Activated naive CD8-positive, alpha-beta T cell treated with anti-CD3 and anti-CD28 coated beads for 36 hours (primary cell): Measurements from ENCODE around the gene DRD4. TPM values are rescaled to one million over a fixed set of nuclear protein-coding genes. Genes with fewer than 3 reads are reported as not detected.

ENCODE experiments used
- DNase-seq: peaks from one replicate; pipeline ENCODE4 v3.0.0; 2021
- H3K27ac Mint-ChIP-seq: one replicate; pipeline ENCODE4 v1.8.0; 2022; ENCODE audit warnings: mild to moderate bottlenecking, moderate library complexity, mixed read lengths
- H3K27me3 Mint-ChIP-seq: one replicate; pipeline ENCODE4 v1.8.0; 2022; ENCODE audit warnings: mild to moderate bottlenecking, mixed read lengths
- H3K36me3 Mint-ChIP-seq: one replicate; pipeline ENCODE4 v1.8.0; 2021; ENCODE audit warnings: mild to moderate bottlenecking, mixed read lengths
- H3K4me1 Mint-ChIP-seq: one replicate; pipeline ENCODE4 v1.8.0; 2021; ENCODE audit warnings: mixed read lengths
- H3K4me3 Mint-ChIP-seq: one replicate; pipeline ENCODE4 v1.8.0; 2022; ENCODE audit warnings: mild to moderate bottlenecking, moderate library complexity, mixed read lengths
- H3K9me3 Mint-ChIP-seq: one replicate; pipeline ENCODE4 v1.8.0; 2022; ENCODE audit warnings: mixed read lengths
- total RNA-seq, 2 experiments: library from RNA; stranded (reverse); gene quantifications; one replicate each; pipeline ENCODE4 v1.2.3, GENCODE V29; 2021

Gene DRD4
- total RNA-seq, 2 experiments from 2014 or later: 0.26 to 0.37 TPM

DNA sequence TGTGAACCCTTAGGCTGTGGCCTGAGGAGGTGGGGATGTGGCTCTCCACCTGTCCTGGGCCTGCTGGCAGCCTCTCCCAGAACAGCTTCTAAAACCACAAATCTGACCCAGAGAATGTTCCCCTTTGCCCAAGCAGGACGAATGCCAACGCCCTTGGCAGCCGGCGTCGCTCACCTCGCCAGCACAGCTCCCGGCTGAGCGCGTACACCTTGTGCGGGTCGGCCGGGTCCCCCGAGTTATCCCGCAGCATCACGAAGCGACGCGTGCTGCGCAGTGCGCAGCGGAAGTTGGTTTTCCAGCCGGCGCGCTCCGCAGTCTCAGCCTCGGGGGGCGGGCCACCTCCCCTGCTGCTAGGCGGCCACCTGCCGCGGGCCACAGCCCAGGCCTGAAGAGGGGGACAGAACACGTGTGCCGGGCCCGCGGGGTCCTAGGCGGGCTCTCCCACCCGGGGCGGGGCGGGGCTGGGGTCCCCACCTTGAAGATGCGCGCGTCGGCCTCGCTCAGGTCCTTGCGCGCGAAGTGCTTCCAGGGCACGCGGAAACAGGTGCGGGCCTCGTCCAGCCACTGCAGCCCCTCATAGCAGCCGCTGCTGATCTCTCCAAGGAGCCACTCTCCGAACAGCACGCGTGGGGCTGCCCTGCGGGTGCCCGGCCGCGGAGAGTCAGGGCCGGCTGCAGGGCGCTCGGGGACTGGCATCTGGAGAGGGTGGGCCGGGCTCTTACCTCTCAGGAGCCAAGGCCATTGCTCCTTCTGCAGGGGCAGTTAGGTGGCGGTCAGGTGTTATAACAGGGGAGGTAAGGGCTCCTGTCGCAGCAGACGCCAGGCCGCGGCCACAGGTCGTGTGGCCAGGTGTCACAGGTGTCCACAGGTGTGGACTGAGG, 22.2 kb upstream of the DRD4 start:
- peak overlapping the region; percentile 94 for H3K27ac Mint-ChIP-seq
- no peak for DNase-seq
- H3K9me3 Mint-ChIP-seq: no peaks in the 10 kb centered on the region
- H3K27me3 Mint-ChIP-seq: no peaks in the 10 kb centered on the region
- H3K4me3 Mint-ChIP-seq: peak overlapping the region; percentile 85
- peaks cover 10% of the 10 kb centered on the region for H3K4me1 Mint-ChIP-seq
- peaks cover 14% of the 10 kb centered on the region for H3K36me3 Mint-ChIP-seq

DNA sequence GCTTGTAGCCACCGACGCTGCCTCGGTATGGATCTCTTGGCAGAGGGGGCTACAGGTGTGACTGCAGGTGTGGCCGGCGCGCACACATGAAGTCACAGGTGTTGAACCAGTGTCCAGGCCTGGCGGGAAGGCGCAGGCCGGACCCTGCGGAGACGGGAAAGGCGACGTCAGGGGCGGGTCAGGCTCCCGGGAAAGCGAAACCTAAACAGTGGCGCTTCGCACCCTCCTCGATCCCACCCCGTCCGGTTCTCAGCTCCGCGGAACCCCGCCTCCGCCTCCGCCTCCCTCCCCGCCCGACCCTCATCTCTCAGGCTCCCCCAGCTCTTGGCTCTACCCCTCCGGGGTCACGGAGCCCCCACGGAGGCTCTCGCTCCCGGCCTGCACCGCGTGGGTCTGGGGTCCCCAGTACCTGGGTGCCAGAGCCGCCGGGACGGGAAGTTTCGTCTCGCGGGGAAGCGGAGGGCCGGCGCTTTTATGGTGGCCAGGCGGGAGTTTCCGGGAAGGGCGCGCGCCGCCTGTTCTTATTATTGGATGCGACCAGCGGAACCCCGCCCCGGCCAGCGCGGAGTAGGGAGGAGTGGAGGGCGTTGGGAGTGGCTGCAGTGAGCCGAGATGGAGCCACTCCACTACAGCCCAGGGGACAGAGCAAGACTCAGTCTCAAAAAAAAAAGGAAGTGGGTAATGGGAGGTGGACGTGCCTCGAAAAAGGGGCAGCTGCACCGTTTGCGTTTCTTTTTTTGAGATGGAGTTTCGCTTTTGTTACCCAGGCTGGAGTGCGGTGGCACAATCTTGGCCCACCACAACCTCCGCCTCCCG, 21.4 kb upstream of the DRD4 start, which contains the start of gene IRF7:
Gene IRF7, minus strand, starts transcription at position 447 of the 816 bp plus-strand sequence. CDS start 586 bp downstream, outside the sequence.
- Mint-ChIP-seq H3K4me3 (peak within 1 kb of the TSS; percentile 85), H3K36me3 (peaks cover 13% of the 10 kb centered on the region), H3K4me1 (peaks cover 10% of the 10 kb centered on the region), H3K27ac (peak within 1 kb of the TSS; percentile 94), H3K9me3 (no peaks in the 10 kb centered on the region), H3K27me3 (no peaks in the 10 kb centered on the region)
- peak; percentile 87 for DNase-seq

DNA sequence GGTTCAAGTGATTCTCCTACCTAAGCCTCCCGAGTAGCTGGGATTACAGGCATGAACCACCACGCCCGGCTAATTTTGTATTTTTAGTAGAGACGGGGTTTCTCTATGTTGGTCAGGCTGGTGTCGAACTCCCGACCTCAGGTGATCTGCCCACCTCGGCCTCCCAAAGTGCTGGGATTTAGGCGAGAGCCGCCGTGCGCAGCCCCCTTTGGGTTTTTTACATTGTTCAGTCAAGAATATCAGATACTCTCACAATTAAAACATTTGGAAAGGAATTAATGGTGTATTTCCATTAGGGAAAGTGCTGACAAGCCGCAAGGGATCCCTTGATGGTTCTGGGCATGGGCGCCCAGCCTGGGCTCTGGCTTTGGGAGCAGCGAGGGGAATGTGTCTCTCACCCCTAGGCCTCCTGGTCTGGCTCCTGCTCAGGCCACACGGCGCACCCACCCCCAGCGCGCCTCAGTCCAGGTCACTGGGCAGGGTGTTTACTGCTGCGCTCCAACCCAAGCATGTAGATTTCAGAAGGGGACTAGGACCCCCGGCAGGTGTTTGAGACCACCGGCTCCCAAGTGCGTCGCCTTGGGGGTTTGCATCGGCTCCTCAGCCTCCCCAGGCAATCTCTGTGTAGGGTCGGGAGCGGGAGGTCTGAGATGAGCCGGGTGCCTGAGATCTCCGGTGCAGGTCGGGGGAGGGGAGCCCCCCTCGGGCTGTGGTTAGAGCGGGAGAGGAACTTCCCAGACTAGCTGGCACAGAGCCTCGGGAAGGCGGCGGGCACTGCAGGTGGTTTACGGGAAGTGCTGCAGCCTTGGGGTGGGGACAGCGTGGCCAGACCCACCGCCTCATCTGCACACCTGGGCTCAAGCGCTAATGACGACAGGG, 20.5 kb upstream of the DRD4 start:
- Mint-ChIP-seq H3K4me1 (peaks cover 10% of the 10 kb centered on the region), H3K27ac (peak overlapping the region; percentile 94), H3K9me3 (no peaks in the 10 kb centered on the region), H3K36me3 (peaks cover 10% of the 10 kb centered on the region), H3K4me3 (peak overlapping the region; percentile 85), H3K27me3 (no peaks in the 10 kb centered on the region)
- DNase-seq: no peak

DNA sequence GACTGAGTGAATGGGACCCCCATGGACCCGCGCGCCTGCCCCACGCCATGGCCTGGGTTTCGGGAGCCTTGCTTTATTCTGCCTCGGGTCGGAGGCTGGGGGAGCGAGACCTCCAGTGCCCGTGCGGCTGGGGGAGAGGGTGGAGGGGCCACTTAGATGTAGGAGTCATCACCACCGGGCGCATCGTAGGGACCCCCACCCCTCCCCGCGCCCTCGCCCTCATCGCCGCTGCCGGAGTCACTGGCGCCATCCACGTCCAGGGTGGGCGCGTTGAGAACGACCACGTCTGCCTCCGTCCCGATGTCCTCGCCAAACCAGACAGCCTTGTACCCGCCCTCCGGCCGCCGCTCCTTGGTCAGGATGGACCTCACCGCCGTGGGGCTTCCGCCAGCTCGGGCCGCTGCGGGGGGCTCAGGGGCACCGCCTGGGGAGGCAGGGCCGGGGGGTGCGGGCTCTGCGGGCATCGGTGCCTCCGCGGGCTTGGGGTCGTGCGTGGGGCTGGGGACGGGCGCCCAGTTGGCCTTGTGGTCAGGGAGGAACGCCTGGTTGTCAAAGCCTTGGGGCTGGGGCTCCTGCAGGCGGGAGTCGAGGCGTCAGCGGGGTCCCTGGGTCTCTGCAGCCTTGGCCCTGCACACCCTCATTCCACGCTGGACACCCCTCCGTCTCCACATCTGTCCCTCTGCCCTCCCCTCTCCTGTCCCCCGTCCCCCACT, 19.7 kb upstream of the DRD4 start:
- no peak for DNase-seq
- H3K27me3 Mint-ChIP-seq: no peaks in the 10 kb centered on the region
- peaks cover 10% of the 10 kb centered on the region for H3K36me3 Mint-ChIP-seq
- H3K27ac Mint-ChIP-seq: no peak overlapping the region
- peaks cover 10% of the 10 kb centered on the region for H3K4me1 Mint-ChIP-seq
- H3K4me3 Mint-ChIP-seq: no peak overlapping the region
- no peaks in the 10 kb centered on the region for H3K9me3 Mint-ChIP-seq

DNA sequence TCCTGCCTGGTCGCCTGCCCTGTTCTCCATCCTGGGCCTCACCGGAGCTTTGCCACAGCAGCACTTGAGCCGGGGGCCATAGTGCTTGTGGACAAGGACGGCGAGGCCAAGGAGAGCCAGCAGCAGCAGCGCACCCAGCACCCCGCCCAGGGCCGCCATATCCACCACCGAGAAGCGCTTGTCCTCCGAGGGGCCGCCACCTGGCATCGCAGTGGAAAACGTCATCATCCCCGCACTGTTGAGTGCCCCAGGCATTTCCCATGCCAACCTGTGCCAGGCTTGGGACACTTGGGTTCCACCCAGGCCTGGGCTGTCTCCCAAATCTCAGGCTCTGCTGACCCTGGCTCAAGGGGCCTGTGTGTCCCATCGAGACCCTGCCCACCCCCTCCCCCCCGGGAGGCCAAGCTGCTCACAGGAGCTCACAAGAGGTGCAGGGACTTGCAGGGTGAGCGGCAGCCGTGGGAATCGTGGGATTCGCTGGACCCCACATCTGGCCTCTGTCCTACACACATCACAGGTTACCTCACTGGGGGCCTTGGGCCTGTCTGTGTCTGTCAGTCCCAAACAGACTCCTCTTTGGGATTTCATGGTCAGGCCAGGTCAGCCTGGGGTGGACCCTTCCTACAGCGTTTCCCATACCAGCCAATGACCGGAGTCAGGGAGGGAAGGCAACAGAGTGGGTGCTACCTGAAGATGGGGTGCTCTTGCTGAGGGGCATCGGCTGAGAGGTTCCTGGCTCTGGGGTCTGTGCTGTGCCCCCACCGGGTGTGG, 19.0 kb upstream of the DRD4 start:
- peaks cover 10% of the 10 kb centered on the region for H3K36me3 Mint-ChIP-seq
- H3K4me1 Mint-ChIP-seq: peaks cover 10% of the 10 kb centered on the region
- H3K4me3 Mint-ChIP-seq: no peak overlapping the region
- no peaks in the 10 kb centered on the region for H3K27me3 Mint-ChIP-seq
- no peak for DNase-seq
- no peaks in the 10 kb centered on the region for H3K9me3 Mint-ChIP-seq
- no peak overlapping the region for H3K27ac Mint-ChIP-seq

DNA sequence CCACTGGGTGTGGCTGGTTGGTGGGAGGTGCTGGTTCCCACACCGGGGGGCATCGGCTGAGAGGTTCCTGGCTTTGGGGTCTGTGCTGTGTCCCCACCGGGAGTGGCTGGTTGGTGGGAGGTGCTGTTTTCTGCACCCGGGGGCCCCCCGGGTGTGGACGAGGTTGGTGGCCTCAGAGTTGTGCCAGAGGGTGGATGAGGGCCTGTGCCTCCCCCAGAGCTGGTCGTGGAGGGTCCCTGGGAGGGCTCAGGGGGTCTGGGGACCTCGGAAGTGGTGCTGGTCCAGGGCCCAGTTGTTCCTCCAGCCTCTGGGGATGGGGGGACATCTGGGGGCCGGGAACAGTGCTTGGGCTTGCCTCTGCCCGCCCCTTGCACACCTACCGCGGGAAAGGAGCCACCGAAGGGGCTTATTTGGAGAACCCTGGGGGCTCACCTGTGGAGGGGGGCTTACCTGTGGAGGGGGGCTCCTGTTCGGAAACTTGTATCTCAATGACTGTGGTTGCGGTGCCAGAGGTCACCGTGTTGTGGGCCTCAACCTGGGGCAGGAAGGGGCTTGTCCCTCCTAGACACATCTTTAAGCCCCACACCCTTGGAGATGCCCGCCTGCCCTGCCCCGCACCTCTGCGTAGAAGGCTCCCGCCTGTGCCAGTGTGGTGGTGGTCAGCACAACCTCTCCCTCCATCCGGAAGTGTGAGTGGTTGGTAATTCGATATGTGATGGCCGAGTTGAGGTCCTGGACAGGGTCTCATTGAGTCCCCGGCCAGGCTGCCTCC, 18.0 kb upstream of the DRD4 start:
- H3K36me3 Mint-ChIP-seq: peaks cover 10% of the 10 kb centered on the region
- H3K9me3 Mint-ChIP-seq: no peaks in the 10 kb centered on the region
- H3K27ac Mint-ChIP-seq: no peak overlapping the region
- H3K4me1 Mint-ChIP-seq: peaks cover 7% of the 10 kb centered on the region
- DNase-seq: no peak
- H3K4me3 Mint-ChIP-seq: no peak overlapping the region
- H3K27me3 Mint-ChIP-seq: no peaks in the 10 kb centered on the region

DNA sequence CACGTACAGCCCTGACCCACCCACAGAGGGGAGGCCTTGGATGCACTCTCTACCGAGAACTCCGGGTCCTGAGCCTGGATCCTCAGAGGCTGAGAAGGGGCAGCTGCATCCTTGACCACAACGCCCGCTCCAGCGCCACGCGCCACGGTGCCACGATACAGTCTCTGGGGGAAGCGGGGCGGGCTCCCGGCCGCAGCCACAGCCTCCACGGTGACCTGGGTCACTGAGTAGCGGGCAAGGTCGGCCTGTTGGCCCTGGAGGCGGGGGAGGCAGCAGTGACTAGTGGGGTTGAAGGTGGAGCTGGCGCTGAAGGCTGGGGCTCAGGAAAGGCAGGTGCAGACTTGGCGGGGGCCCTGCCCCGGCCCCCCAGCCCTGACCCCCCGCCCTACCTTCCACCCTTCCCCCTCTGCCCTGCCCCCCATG, 17.4 kb upstream of the DRD4 start:
- H3K9me3 Mint-ChIP-seq: no peaks in the 10 kb centered on the region
- no peak overlapping the region for H3K4me3 Mint-ChIP-seq
- no peak overlapping the region for H3K27ac Mint-ChIP-seq
- peaks cover 2% of the 10 kb centered on the region for H3K4me1 Mint-ChIP-seq
- no peaks in the 10 kb centered on the region for H3K27me3 Mint-ChIP-seq
- DNase-seq: no peak
- H3K36me3 Mint-ChIP-seq: peaks cover 4% of the 10 kb centered on the region

DNA sequence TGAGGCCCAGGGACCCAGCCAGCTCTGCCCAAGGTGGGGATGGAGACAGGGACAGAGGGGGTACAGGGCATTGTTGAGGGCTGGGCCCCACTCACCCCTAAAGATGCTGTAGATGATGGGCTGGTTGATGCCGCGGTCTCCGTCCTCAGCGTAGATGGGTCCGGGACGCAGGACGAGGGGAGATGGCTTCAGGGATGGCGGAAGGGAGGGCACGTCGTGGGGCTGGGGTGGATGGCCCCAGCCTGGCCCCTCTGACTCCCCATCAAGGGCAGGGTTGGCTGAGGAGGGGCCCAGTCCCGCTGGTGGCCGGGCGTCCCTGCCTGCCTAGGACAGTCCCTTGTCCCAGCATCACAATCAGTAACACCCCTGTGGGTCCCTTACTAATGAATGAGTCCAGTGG, 16.9 kb upstream of the DRD4 start:
- DNase-seq: no peak
- H3K36me3 Mint-ChIP-seq: peaks cover 4% of the 10 kb centered on the region
- H3K9me3 Mint-ChIP-seq: no peaks in the 10 kb centered on the region
- H3K27me3 Mint-ChIP-seq: peaks cover 3% of the 10 kb centered on the region
- H3K27ac Mint-ChIP-seq: no peak overlapping the region
- peaks cover 2% of the 10 kb centered on the region for H3K4me1 Mint-ChIP-seq
- no peak overlapping the region for H3K4me3 Mint-ChIP-seq

DNA sequence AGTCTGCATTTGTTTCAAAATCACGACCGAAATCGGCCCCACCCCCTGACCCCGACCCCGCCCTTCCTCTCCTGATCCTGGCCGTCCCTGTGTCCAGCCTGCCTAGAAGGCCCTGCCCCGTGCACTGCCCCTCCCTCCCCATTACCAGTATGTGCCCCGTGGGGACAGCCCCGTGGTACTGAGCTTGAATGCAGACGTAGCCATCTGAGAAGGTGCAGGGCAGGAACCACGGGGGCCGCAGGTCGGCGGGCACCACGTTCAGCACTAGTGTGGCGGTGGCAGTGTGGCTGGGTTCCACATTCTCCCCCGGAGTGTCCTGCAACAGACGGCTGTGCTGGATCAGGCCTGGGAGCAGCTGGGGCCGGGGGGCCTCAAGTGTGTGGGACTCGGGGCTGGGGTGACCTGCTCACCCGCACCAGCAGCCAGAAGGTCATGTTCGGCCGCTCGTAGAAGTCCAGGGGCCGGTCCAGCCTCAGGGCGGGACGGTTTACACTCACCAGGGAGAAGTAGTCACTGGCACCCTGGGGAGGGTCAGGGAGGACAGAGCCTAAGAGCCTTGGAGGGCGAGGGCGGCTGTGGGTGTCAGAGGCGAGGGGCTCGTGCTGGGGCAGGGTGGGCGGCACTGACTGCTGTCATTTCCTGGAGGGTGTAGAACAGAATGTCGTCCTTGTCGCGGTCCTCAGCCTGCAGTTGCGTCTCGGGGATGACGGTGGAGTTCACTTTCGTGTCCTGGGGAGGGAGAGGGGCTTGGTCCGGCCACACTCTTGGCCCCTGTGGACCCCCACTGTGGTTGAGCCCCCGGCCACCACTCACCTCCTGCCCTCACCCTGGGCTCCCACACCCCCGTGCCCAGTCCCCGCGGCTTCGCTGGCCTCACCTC, 15.9 kb upstream of the DRD4 start:
- H3K9me3 Mint-ChIP-seq: no peaks in the 10 kb centered on the region
- no peak for DNase-seq
- peaks cover 4% of the 10 kb centered on the region for H3K27me3 Mint-ChIP-seq
- H3K4me1 Mint-ChIP-seq: no peaks in the 10 kb centered on the region
- peaks cover 4% of the 10 kb centered on the region for H3K36me3 Mint-ChIP-seq
- no peak overlapping the region for H3K4me3 Mint-ChIP-seq
- H3K27ac Mint-ChIP-seq: no peak overlapping the region

DNA sequence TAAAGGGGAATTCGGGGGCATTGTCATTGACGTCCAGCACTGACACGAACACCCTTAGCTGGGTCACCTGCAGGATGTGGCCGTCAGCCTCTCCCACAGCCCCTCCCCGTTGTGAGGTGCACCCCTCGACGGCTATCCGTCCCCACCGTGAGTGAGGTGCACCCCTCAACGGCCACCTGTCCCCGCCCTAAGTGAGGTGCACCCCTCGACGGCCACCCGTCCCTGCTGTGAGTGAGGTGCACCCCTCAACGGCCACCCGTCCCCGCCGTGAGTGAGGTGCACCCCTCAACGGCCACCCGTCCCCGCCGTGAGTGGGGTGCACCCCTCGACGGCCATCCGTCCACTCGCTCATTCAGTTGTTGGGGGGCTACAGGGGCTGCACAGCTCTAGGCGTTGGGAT, 15.2 kb upstream of the DRD4 start:
- no peaks in the 10 kb centered on the region for H3K9me3 Mint-ChIP-seq
- H3K4me1 Mint-ChIP-seq: no peaks in the 10 kb centered on the region
- no peak overlapping the region for H3K4me3 Mint-ChIP-seq
- DNase-seq: no peak
- H3K36me3 Mint-ChIP-seq: peaks cover 1% of the 10 kb centered on the region
- peaks cover 8% of the 10 kb centered on the region for H3K27me3 Mint-ChIP-seq
- no peak overlapping the region for H3K27ac Mint-ChIP-seq

DNA sequence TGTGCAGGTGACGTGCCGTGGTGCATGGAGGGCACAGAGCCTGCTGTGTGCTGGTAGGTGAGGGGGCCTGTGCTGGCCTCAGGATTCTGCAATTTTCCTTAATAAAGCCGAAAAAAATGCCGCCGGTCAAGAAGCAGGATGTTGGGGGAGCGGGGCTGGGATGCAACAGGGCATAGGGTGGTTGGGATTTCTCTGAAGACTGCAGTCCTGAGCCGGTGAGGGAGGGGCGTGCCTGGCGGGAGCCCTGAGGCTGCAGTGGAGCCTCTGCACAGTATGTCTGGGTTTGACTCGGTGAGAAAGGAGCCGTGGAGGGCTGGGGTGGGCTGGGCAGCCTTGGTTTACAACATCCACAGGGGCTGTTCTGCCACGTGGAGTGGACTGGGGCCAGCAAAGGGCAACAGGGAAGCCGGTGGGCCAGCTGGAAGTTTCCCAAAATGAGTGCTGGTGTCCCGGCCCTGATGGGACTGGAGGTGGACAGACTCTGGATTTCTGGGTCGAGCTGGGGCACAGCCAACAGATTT, 13.7 kb upstream of the DRD4 start:
- DNase-seq: no peak
- no peak overlapping the region for H3K4me3 Mint-ChIP-seq
- peaks cover 3% of the 10 kb centered on the region for H3K36me3 Mint-ChIP-seq
- no peak overlapping the region for H3K27ac Mint-ChIP-seq
- peaks cover 8% of the 10 kb centered on the region for H3K4me1 Mint-ChIP-seq
- H3K27me3 Mint-ChIP-seq: peaks cover 18% of the 10 kb centered on the region
- no peaks in the 10 kb centered on the region for H3K9me3 Mint-ChIP-seq

DNA sequence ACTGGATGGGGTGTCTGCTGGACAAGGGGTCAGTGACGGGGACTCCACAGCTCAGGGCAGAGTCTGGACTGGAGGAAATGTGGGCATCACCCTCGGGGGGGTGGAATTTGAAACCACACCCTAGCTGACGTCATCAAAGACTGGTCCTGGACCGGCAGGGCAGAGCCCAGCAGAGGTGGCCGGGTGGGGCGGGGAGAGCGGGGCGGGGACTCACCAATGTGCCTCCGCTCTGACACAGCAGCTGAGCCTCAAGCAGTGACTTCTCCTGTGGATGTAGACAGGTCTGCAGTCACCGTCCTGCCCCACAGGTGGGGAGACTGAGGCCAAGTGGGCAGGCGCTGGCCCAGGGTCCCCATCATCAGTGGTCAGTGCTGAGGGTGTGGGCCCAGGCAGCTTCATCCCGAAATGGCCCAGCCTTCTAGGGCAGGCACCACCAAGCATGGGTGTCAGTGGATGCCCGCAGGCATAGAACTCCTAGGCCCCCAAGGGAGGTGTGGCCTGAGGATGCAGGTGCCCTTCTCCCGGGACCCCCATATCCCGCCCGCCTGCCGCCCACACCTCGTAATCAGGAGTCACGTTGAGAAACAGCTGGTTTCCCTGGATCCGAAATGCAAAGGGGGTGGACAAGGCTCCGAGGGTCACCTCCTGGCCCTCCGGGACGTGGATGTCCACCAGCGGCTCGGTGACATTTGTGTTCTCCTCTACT, 12.9 kb upstream of the DRD4 start:
- H3K4me3 Mint-ChIP-seq: no peak overlapping the region
- H3K27me3 Mint-ChIP-seq: peaks cover 24% of the 10 kb centered on the region
- H3K27ac Mint-ChIP-seq: no peak overlapping the region
- peaks cover 15% of the 10 kb centered on the region for H3K4me1 Mint-ChIP-seq
- peaks cover 4% of the 10 kb centered on the region for H3K36me3 Mint-ChIP-seq
- no peak for DNase-seq
- no peaks in the 10 kb centered on the region for H3K9me3 Mint-ChIP-seq
